Esophagus squamous epithelium (tissue), 5 donors: ENCODE results near the gene C1orf56. TPM values are rescaled to one million over a fixed set of nuclear protein-coding genes. Genes with fewer than 3 reads are reported as not detected.
"Not testable (repeated sequence)": the region's sequence is repeated elsewhere in the genome, so short reads cannot be mapped to it uniquely, and the experiment has no call there.

Source experiments
- DNase-seq: peaks from one replicate; lab custom pipeline; 2025; lab: John Stamatoyannopoulos, UW
- H3K27ac ChIP-seq, 4 donors: fragments of 200-600 bp; sonication (generic); one replicate each; pipeline ENCODE4 v1.5.1; 2016 to 2019; ENCODE audit warnings: mild to moderate bottlenecking in 1 of 4
- H3K27me3 ChIP-seq, 4 donors: fragments of 200-600 bp; sonication (generic); 1 replicate in 3 of 4; 2 replicates in 1 of 4; pipeline versions ENCODE4 v1.5.1 to v1.6.0; 2017 to 2021; ENCODE audit warnings: antibody characterized with exemption in 1 of 4
- H3K36me3 ChIP-seq, 3 donors: fragments of 200-600 bp; sonication (generic); one replicate each; pipeline ENCODE4 v1.5.1; 2016 to 2019
- H3K4me1 ChIP-seq, 3 donors: fragments of 200-600 bp; sonication (generic); one replicate each; pipeline ENCODE4 v1.5.1; 2017 to 2019
- H3K4me3 ChIP-seq, 4 donors: fragments of 200-600 bp; sonication (generic); 1 replicate in 3 of 4; 2 replicates in 1 of 4; pipeline ENCODE4 v1.5.1; 2016 to 2019; ENCODE audit warnings: mild to moderate bottlenecking in 2 of 4, moderate library complexity in 1 of 4
- H3K9me3 ChIP-seq, 3 donors: fragments of 200-600 bp; sonication (generic); one replicate each; pipeline ENCODE4 v1.5.1; 2016 to 2019
- CTCF ChIP-seq, 6 experiments: fragments of 450-650 bp in 4 of 6; fragments of 200-600 bp in 2 of 6; sonication (generic) in 2 of 6; IDR thresholded peaks; one replicate each; pipeline ENCODE4 v1.5.1; 2016 to 2019; ENCODE audit warnings: antibody characterized with exemption in 6 of 6, mild to moderate bottlenecking in 4 of 6, moderate library complexity in 4 of 6
- POLR2A ChIP-seq, 4 donors: fragments of 450-650 bp; IDR thresholded peaks; one replicate each; pipeline ENCODE4 v1.6.1; 2017; ENCODE audit warnings: antibody characterized with exemption in 4 of 4, mild to moderate bottlenecking in 4 of 4, moderate library complexity in 3 of 4
- WGBS, 2 donors: methylation state at CpG; one replicate each; pipeline ENCODE4 v1.1.5; 2018; 5-methylcytosine and 5-hydroxymethylcytosine counted together
- intact Hi-C: fragments of 100-400 bp; cut with DNase I; formaldehyde crosslinking; loops from one replicate; pipeline ENCODE4 v1.15.0; 2022
- small RNA-seq, 4 donors: library from RNA; depleted of rRNA; stranded (forward); fragments of <200 nt; gene quantifications; one replicate each; pipeline ENCODE3, GENCODE V24; 2016
- total RNA-seq, 4 donors: library from RNA; depleted of rRNA; stranded (reverse); fragments of >200 nt; gene quantifications; one replicate each; pipeline ENCODE4 v1.1.0, GENCODE V29; 2016
- donor health status: DM: yes; HTN: yes; CAD: no.

C1orf56 gene
- total RNA-seq, 4 donors from 2014 or later, result 0.23 to 3.2 (median 2.3) TPM

DNA sequence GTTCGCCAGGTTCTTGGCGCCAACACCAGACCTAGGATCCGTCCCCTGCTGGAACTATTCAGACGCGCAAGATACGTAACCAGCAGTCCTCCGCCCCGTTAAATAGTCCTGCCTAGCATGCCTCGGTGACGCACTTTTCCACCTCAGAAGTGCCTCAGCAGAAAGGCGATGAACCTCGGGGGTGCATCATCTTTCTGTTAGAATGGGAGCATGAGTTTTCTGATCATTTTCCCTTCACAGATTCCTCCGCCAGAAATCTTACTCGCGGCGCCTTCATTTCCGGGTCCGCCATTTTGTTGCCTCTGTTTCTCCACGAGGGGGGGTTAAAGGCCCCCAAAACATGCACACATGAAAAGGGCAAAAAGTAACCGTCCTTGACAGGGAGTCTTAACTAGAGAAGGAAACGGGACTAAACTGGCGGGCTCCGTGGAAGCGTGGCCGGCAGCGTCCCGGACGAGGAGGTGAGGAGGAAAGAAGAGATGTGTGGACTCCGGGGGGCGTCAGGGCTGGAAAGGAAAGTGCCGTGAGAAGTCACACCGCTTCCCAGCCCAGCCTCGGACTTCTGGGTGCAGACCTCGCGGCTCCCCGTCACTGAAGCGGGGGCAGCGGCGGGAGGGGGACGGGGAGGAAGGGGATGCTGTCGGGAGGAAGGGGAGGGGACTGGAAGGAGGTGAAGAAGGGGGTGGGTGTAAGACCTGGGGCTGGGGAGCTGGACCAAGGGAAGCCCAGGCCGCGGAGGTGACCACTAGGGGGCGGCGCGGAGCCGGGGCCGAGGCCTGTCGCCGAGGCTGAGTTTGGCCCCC lies 23.1 kb downstream of the C1orf56 start, which contains the start of gene GABPB2:
Gene GABPB2, plus strand, starts transcription at position 288 of the 803 bp plus-strand sequence. CDS start 17,429 bp downstream, outside the sequence.
- Histone ChIP-seq H3K4me3 (peak within 1 kb of the TSS; percentile 80 to 97 (median 92)), H3K9me3 (no peaks in the 10 kb centered on the region), H3K27ac (peak within 1 kb of the TSS; percentile 98 to 100 (median 100)), H3K4me1 (peaks cover 11 to 26% (median 16%) of the 10 kb centered on the region in 3 donors), H3K36me3 (peaks cover 0 to 24% (median 0%) of the 10 kb centered on the region in 3 donors), H3K27me3 (no peaks in the 10 kb centered on the region)
- intact Hi-C loops, result no loop called here
- peak; percentile 35 for DNase-seq
- 0 to 1% methylated on average over 33 to 37 of the region's 50 CpGs for WGBS, 2 donors
- TF ChIP-seq POLR2A (IDR thresholded peaks at IDR 0.05) (peak in 2 of 4 donors; percentile 28 to 45), CTCF (IDR thresholded peaks at IDR 0.05) (peak; percentile 70 to 96 (median 82))

DNA sequence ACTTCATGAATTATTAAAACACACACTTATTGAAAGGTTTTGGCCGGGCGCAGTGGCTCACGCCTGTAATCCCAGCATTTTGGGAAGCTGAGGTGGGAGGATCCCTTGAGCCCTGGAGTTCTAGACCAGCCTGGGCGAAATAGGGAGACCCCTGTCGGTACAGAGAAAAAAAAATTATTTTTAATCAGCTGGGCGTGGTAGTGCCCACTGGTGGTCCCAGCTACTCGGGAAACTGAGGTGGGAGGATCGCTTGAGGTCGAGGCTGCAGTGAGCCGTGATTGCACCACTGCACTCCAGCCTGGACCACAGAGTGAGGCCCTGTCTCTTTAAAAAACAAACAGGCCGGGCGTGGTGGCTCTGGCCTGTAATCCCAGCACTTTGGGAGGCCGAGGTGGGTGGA lies 24.7 kb downstream of the C1orf56 start:
- Histone ChIP-seq H3K4me3 (no peak overlapping the region), H3K4me1 (peaks cover 11 to 26% (median 16%) of the 10 kb centered on the region in 3 donors), H3K27me3 (no peaks in the 10 kb centered on the region), H3K9me3 (no peaks in the 10 kb centered on the region), H3K36me3 (peaks cover 0 to 24% (median 0%) of the 10 kb centered on the region in 3 donors), H3K27ac (peak overlapping the region in 3 of 4 donors; percentile 5 to 100 (median 99))
- no peak for TF ChIP-seq POLR2A (IDR thresholded peaks at IDR 0.05)
- no peak for TF ChIP-seq CTCF (IDR thresholded peaks at IDR 0.05)
- intact Hi-C loops, result no loop called here
- DNase-seq, result no peak
- WGBS, 2 donors, result 64 to 68% methylated on average over 12 to 13 of the region's 13 CpGs

- WGBS, 2 donors, result 55 to 64% methylated on average over 4 of the region's 4 CpGs
Observed at GRCh38 chr1:151085953-151086559, 38.5 kb downstream of the C1orf56 start.

DNA sequence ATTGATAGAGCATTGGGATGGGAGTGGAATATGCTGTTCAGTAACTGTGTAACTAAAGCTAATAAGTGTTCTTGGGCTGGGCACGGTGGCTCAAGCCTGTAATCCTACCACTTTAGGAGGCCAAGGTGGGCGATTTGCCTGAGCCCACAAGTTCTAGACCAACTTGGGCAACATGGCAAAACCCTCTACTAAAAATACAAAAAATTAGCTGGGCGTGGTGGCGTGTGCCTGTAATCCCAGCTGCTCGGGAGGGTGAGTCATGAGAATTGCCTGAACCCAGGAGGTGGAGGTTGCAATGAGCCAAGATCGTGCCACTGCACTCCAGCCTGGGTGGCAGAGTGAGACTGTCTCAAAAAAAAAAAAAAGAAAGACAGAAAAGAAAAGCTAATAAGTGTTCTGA lies 49.9 kb downstream of the C1orf56 start:
- H3K4me3 ChIP-seq, H3K9me3 ChIP-seq, H3K27me3 ChIP-seq, DNase-seq, intact Hi-C loops, H3K27ac ChIP-seq, H3K4me1 ChIP-seq: not testable (repeated sequence)
- peaks cover 0 to 36% (median 0%) of the 10 kb centered on the region in 3 donors for H3K36me3 ChIP-seq
- WGBS, 2 donors, result 41 to 56% methylated on average over 6 of the region's 6 CpGs

More at GRCh38 chr1:151085953-151086559, 38.5 kb downstream of the C1orf56 start:
- DNase-seq, result no peak
- H3K9me3 ChIP-seq, result no peaks in the 10 kb centered on the region
- H3K27ac ChIP-seq, result peak overlapping the region in 2 of 4 donors; percentile 27 to 41
- H3K4me3 ChIP-seq, result no peak overlapping the region
- H3K27me3 ChIP-seq, result no peaks in the 10 kb centered on the region
- intact Hi-C loops, result no loop called here
- no peak for TF ChIP-seq CTCF (IDR thresholded peaks at IDR 0.05)
- TF ChIP-seq POLR2A (IDR thresholded peaks at IDR 0.05), result no peak
- H3K36me3 ChIP-seq, result peaks cover 0 to 30% (median 0%) of the 10 kb centered on the region in 3 donors
- H3K4me1 ChIP-seq, result peaks cover 0 to 11% (median 0%) of the 10 kb centered on the region in 3 donors

- Histone ChIP-seq H3K4me3 (no peak overlapping the region), H3K36me3 (peaks cover 0 to 43% (median 0%) of the 10 kb centered on the region in 3 donors), H3K4me1 (peaks cover 0 to 8% (median 0%) of the 10 kb centered on the region in 3 donors), H3K27ac (no peak overlapping the region), H3K9me3 (no peaks in the 10 kb centered on the region), H3K27me3 (no peaks in the 10 kb centered on the region)
- 93 to 100% methylated on average over 1 of the region's 1 CpG for WGBS, 2 donors
- intact Hi-C loops, result no loop called here
- no peak for TF ChIP-seq POLR2A (IDR thresholded peaks at IDR 0.05)
- no peak for TF ChIP-seq CTCF (IDR thresholded peaks at IDR 0.05)
- DNase-seq, result no peak
Observed at GRCh38 chr1:151098126-151098525, 50.6 kb downstream of the C1orf56 start.

Small RNAs within 50 kb of the gene (small RNA-seq; reads per million reads assigned to genes)
- 0 reads per million in 4 donors for gene RNU6-884P

Other genes with a start within 250 kb of the C1orf56 start
- gene CTSK, start 239.5 kb upstream of the C1orf56 start, total RNA-seq, result 10 to 100 TPM in 2 of 4 donors, 1 to 10 TPM in 2; 3.0 to 71.7 (median 38.5) TPM
- gene ARNT, start 171.2 kb upstream of the C1orf56 start, total RNA-seq, result 10 to 100 TPM; 20.5 to 39.9 (median 25.0) TPM
- gene CTXND2, start 160.6 kb upstream of the C1orf56 start, total RNA-seq, result not detected
- gene SETDB1, start 121.4 kb upstream of the C1orf56 start, total RNA-seq, result 10 to 100 TPM; 20.5 to 39.5 (median 25.3) TPM
- 10 to 100 TPM; 18.2 to 72.7 (median 45.4) TPM for gene CERS2, start 72.9 kb upstream of the C1orf56 start, total RNA-seq
- gene ANXA9, start 65.5 kb upstream of the C1orf56 start, total RNA-seq, result 1 to 10 TPM; 1.2 to 7.8 (median 4.4) TPM
- 10 to 100 TPM; 25.4 to 52.5 (median 37.1) TPM for gene MINDY1, start 40.8 kb upstream of the C1orf56 start, total RNA-seq
- 10 to 100 TPM in 3 of 4 donors, 1 to 10 TPM in 1; 8.9 to 21.0 (median 15.9) TPM for gene PRUNE1, start 39.3 kb upstream of the C1orf56 start, total RNA-seq
- 100 to 1,000 TPM in 1 of 4 donors, 10 to 100 TPM in 3; 52.7 to 168 (median 96.1) TPM for gene BNIPL, start 11.2 kb upstream of the C1orf56 start, total RNA-seq
- gene CDC42SE1, start 11.9 kb downstream of the C1orf56 start, total RNA-seq, result 100 to 1,000 TPM in 3 of 4 donors, 10 to 100 TPM in 1; 86.7 to 128 (median 115) TPM
- 1 to 10 TPM in 2 of 4 donors, under 1 TPM in 2; 0.38 to 1.6 (median 0.92) TPM for gene MLLT11, start 12.6 kb downstream of the C1orf56 start, total RNA-seq
- 10 to 100 TPM in 3 of 4 donors, 1 to 10 TPM in 1; 7.1 to 15.8 (median 11.0) TPM for gene GABPB2, start 23.0 kb downstream of the C1orf56 start, total RNA-seq
- gene SEMA6C, start 98.9 kb downstream of the C1orf56 start, total RNA-seq, result 1 to 10 TPM in 3 of 4 donors, under 1 TPM in 1; 0.91 to 3.8 (median 2.0) TPM
- 1 to 10 TPM in 2 of 4 donors, not detected in 2; 2.3 to 5.7 TPM for gene TNFAIP8L2, start 108.9 kb downstream of the C1orf56 start, total RNA-seq
- 1 to 10 TPM; 4.6 to 8.8 (median 5.9) TPM for gene LYSMD1, start 118.2 kb downstream of the C1orf56 start, total RNA-seq
- 10 to 100 TPM; 15.2 to 29.8 (median 18.5) TPM for gene SCNM1, start 118.4 kb downstream of the C1orf56 start, total RNA-seq
- not detected for gene TMOD4, start 128.2 kb downstream of the C1orf56 start, total RNA-seq
- gene VPS72, start 142.4 kb downstream of the C1orf56 start, total RNA-seq, result 10 to 100 TPM; 17.2 to 38.3 (median 29.7) TPM
- gene PIP5K1A, start 150.8 kb downstream of the C1orf56 start, total RNA-seq, result 10 to 100 TPM; 21.5 to 49.2 (median 36.6) TPM
- 100 to 1,000 TPM in 3 of 4 donors, 10 to 100 TPM in 1; 78.2 to 117 (median 109) TPM for gene PSMD4, start 207.0 kb downstream of the C1orf56 start, total RNA-seq
- 10 to 100 TPM; 16.5 to 28.5 (median 18.3) TPM for gene ZNF687, start 234.5 kb downstream of the C1orf56 start, total RNA-seq